GM19328 (cell line): ENCODE results near the gene IL20.
"Not testable (repeated sequence)": the region's sequence is repeated elsewhere in the genome, so short reads cannot be mapped to it uniquely, and the experiment has no call there.

Source experiments
- ATAC-seq: cut with Tn5 transposase; IDR thresholded peaks from one replicate; pipeline ENCODE4 v1.9.1; 2021; ENCODE audit warnings: mild to moderate bottlenecking, moderate library complexity; ENCODE audit not compliant: unreplicated experiment

Gene IL20

GRCh38 chr1:206841609-206842323, 23.7 kb upstream of the IL20 start:
- no peak for ATAC-seq

- ATAC-seq: no peak
Measured at GRCh38 chr1:206842854-206843253, 22.6 kb upstream of the IL20 start.

GRCh38 chr1:206843626-206844025, 21.8 kb upstream of the IL20 start:
- ATAC-seq: no peak

- no peak for ATAC-seq
Measured at GRCh38 chr1:206846487-206846886, 18.9 kb upstream of the IL20 start.

- no peak for ATAC-seq
Measured at GRCh38 chr1:206847337-206847834, 18.0 kb upstream of the IL20 start.

- no peak for ATAC-seq
Measured at GRCh38 chr1:206847946-206848345, 17.5 kb upstream of the IL20 start.

- no peak for ATAC-seq
Measured at GRCh38 chr1:206850401-206850800, 15.0 kb upstream of the IL20 start.

GRCh38 chr1:206851341-206852010, 13.9 kb upstream of the IL20 start:
- no peak for ATAC-seq

GRCh38 chr1:206852662-206853061, 12.8 kb upstream of the IL20 start:
- ATAC-seq: not testable (repeated sequence)

- not testable (repeated sequence) for ATAC-seq
Measured at GRCh38 chr1:206853696-206854095, 11.7 kb upstream of the IL20 start.

- ATAC-seq: no peak
Measured at GRCh38 chr1:206854401-206855129, 10.9 kb upstream of the IL20 start.

GRCh38 chr1:206855859-206856258, 9.6 kb upstream of the IL20 start:
- no peak for ATAC-seq

- ATAC-seq: no peak
Measured at GRCh38 chr1:206856674-206857464, 8.6 kb upstream of the IL20 start.

- no peak for ATAC-seq
Measured at GRCh38 chr1:206859082-206859521, 6.3 kb upstream of the IL20 start.

GRCh38 chr1:206860165-206860564, 5.3 kb upstream of the IL20 start:
- no peak for ATAC-seq

GRCh38 chr1:206863266-206863665, 2.2 kb upstream of the IL20 start:
- no peak for ATAC-seq

- no peak for ATAC-seq
Measured at GRCh38 chr1:206866062-206866461, 639 bp downstream of the IL20 start.

GRCh38 chr1:206867239-206867638, 1.8 kb downstream of the IL20 start:
- ATAC-seq: no peak

- no peak for ATAC-seq
Measured at GRCh38 chr1:206867716-206868115, 2.3 kb downstream of the IL20 start.

GRCh38 chr1:206868264-206868663, 2.8 kb downstream of the IL20 start:
- no peak for ATAC-seq

- ATAC-seq: no peak
Measured at GRCh38 chr1:206872139-206872538, 6.7 kb downstream of the IL20 start.
